Epithelial cell of esophagus (primary cell): ENCODE measurements around the gene HACD2.

Experiments
- DNase-seq: peaks from one replicate; pipeline ENCODE4 v3.0.0; 2010; ENCODE audit warnings: low read depth
- H3K4me3 ChIP-seq: 2 replicates; pipeline ENCODE4 v1.5.1; 2011; ENCODE audit warnings: mild to moderate bottlenecking, low read length, control low read depth
- TF ChIP-seq, protein P1 (sequence below): IDR thresholded peaks from 2 replicates; pipeline ENCODE4 v1.5.1; 2011; ENCODE audit warnings: low read depth, mild to moderate bottlenecking, low read length, control low read depth, inconsistent platforms; ENCODE audit not compliant: insufficient read depth; ENCODE audit errors: missing control alignments

Gene HACD2

DNA sequence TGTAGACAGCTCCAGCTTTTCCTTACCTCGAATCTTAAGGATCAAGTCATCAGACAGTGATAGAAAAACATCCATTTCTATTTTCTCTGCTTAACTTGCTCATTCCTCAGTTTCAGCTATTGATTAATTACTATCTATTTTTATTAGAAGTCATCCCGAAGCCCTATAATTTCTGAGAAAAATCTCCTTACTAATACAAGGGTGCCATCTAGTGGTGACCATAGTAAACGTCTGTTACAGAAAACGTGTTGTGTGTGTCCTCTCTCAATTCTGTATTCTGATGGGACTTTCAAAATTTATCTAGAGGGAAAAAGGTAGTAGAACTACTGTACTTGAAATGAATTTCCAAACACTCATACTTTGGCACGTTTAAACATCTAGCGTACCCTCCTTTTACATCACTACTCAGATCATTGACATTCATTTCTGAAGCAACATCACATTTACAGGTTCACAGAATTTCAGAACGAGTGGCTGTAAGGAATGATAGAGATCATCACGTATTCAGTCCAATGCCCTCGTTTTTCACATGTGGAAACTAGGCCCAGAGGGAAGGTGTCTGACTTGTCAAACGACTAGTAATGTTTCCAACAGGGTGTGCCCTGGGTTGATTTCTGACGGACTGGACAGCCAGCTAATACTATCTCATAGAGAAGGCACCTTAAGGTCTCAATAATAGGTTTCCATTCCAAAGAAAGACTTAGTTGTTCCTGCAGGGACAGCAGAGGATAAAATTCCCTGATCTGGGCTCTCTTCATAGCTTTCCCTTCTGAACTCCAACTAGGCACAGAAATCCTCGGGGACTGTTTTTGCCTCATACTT lies 25.6 kb downstream of the HACD2 start:
- TF ChIP-seq, protein P1, sequence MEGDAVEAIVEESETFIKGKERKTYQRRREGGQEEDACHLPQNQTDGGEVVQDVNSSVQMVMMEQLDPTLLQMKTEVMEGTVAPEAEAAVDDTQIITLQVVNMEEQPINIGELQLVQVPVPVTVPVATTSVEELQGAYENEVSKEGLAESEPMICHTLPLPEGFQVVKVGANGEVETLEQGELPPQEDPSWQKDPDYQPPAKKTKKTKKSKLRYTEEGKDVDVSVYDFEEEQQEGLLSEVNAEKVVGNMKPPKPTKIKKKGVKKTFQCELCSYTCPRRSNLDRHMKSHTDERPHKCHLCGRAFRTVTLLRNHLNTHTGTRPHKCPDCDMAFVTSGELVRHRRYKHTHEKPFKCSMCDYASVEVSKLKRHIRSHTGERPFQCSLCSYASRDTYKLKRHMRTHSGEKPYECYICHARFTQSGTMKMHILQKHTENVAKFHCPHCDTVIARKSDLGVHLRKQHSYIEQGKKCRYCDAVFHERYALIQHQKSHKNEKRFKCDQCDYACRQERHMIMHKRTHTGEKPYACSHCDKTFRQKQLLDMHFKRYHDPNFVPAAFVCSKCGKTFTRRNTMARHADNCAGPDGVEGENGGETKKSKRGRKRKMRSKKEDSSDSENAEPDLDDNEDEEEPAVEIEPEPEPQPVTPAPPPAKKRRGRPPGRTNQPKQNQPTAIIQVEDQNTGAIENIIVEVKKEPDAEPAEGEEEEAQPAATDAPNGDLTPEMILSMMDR: peak; percentile 67
- H3K4me3 ChIP-seq: no peak overlapping the region
- DNase-seq: peak; percentile 61

DNA sequence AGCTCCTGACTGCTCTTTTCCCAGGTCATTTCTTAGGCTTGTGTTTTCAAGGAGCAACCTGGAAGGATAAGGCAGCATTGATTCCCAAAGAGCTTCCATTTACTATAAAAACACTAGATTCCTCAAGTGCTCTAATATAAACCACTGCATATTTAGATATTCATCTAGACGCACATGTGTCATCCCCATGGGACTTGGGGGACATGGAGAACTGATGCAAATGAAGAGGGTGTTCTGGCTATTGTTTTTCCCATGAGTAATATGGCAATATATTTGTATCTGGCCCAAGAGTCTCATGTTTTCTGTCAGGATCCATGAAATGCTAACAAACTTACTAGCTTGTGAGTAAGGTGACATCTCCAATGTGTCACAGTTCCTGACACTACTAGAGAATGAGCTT lies 31.3 kb downstream of the HACD2 start:
- no peak for DNase-seq
- TF ChIP-seq, protein P1: no peak
- no peak overlapping the region for H3K4me3 ChIP-seq

DNA sequence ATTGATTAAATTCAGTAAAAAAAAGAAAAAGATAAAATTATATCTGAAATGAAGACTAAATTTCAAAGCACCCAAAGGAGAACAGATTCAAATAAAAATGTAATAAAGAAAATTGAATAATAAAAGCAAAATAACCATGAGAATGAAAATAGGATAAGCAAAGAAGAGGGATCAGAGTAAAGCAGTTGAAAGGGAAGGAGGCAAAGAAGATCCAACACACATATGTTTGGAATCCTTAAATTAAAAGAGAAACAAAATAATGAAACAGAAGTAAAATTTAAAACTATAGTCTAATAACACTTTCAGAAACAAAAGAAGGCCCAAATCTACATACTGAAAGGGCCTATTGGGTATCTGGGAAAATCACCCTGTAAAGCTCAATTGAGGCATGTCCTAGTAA lies 32.1 kb downstream of the HACD2 start:
- no peak overlapping the region for H3K4me3 ChIP-seq
- DNase-seq: no peak
- TF ChIP-seq, protein P1: no peak

DNA sequence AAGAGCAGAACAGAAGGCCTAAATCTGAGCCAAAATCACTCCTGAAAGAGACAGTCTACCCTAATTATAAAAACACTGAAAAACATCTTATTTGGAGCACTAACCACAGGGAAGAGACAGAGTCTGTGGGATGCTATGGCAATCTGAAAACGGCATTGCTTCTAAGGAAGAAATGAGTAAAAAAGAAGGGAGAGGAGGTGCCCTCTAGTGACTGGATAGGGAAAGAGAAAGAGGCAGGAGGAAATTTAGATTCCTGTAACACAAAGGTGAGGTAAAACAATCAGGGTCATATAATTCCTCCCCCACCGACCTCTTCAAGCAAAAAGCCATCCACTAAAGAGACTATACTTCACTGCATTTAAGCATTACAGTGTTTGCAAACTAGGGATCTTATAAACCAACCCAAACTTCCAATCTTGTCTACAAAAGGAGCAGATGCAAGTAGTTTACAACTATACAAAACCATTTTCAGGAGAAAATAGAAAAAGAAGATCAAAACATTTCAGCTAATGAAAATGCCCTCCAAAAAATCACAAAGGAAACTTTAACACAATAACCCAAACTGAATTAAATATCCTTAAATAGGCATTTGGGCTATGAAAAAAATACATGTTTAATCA lies 32.6 kb downstream of the HACD2 start:
- TF ChIP-seq, protein P1: peak; percentile 58
- no peak overlapping the region for H3K4me3 ChIP-seq
- DNase-seq: peak; percentile 18

DNA sequence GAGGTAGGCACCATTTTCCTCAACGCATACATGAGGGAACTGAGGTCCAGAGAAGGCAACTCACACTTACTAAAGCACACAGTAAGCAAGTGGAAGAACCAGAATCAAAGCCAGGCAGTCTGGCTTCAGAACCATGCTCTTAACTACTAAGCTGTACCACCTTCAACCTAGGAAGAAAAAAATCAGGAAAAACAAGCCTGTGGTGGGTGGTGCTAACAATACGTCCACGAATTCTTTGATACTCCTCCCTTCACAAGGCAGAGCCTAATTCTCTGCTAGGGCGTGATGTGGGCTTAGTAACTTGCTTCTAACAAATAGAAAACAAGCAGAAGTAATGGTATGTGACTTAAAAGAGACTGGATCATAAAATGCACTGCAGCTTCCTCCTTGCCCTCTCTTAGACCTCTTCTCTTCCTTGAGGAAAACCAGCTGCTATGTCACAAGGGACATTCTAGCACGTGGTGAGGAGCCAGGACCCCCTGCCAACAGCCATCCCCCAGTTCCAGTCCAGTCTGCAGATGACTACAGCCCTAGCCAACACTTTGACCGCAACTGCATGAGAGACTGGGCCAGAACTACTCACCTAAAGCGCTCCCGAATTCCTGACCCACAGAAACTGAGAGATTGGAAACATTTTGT lies 36.9 kb downstream of the HACD2 start:
- TF ChIP-seq, protein P1: no peak
- peak; percentile 46 for DNase-seq
- no peak overlapping the region for H3K4me3 ChIP-seq

DNA sequence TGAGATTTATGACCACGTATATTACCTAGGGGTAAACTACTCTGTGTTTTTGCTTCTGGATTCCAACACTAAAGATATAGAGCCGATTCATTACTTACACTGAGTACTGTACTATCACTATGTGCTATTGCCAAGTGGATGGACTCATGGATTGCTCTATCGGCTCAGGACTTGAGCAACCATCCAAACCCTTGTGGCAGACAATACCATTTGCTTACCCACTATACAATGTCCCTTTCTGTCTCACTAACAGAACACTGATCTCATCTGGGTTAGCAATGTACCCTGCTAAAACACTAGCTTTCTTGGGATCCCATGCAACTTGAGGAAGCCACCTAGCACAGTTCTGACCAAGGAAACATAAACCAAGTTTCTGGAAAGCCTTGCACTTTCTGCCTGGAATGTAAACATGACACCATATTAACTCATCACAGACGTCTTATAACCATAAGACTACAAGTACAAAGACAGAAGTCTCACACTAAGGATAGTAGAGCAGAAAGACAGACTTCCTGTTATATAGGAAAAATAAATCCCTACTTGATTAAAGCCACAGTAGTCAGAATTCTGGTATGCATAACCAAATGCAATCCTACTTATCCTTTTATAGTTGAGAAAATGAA lies 38.6 kb downstream of the HACD2 start:
- TF ChIP-seq, protein P1: no peak
- DNase-seq: peak; percentile 64
- H3K4me3 ChIP-seq: no peak overlapping the region
